Trophoblast cell (in vitro differentiated cells and primary cell): ENCODE results near the gene SMTNL2.
A peak's percentile ranks its signal among the peaks of the same experiment; 100 is the strongest.

Source experiments
- DNase-seq, 2 donors: peaks; one replicate each; pipeline ENCODE4 v3.0.0-alpha.2; 2016
- H2AFZ ChIP-seq: 2 replicates; pipeline ENCODE4 v1.6.1; 2013; ENCODE audit warnings: low read length, moderate library complexity, mild to moderate bottlenecking; ENCODE audit not compliant: insufficient read depth, poor library complexity
- H2AK5ac ChIP-seq: 2 replicates; pipeline ENCODE4 v1.6.1; 2013; ENCODE audit warnings: mild to moderate bottlenecking, low read length
- H2BK120ac ChIP-seq: 2 replicates; pipeline ENCODE4 v1.6.1; 2013; ENCODE audit warnings: low read length, mild to moderate bottlenecking, moderate library complexity; ENCODE audit not compliant: insufficient read depth, poor library complexity
- H2BK12ac ChIP-seq: 2 replicates; pipeline ENCODE4 v1.6.1; 2013; ENCODE audit warnings: mild to moderate bottlenecking, low read length, moderate library complexity
- H2BK5ac ChIP-seq: 2 replicates; pipeline ENCODE4 v1.6.1; 2013; ENCODE audit warnings: low read length, low read depth, moderate library complexity, mild to moderate bottlenecking; ENCODE audit not compliant: poor library complexity
- H3K14ac ChIP-seq: 2 replicates; pipeline ENCODE4 v1.6.1; 2013; ENCODE audit warnings: mild to moderate bottlenecking, low read length
- H3K18ac ChIP-seq: 2 replicates; pipeline ENCODE4 v1.6.1; 2013; ENCODE audit warnings: mild to moderate bottlenecking, low read length
- H3K23ac ChIP-seq: 2 replicates; pipeline ENCODE4 v1.6.1; 2013; ENCODE audit warnings: low read length
- H3K27ac ChIP-seq: 2 replicates; pipeline ENCODE4 v1.5.1; 2013; ENCODE audit warnings: low read depth, mild to moderate bottlenecking, inconsistent platforms, low read length, moderate library complexity
- H3K27me3 ChIP-seq: 2 replicates; pipeline ENCODE4 v1.6.1; 2013; ENCODE audit warnings: inconsistent platforms, mild to moderate bottlenecking, low read length, moderate library complexity; ENCODE audit not compliant: insufficient read depth
- H3K36me3 ChIP-seq, 2 experiments: 1 replicate in 1 of 2; 2 replicates in 1 of 2; pipeline ENCODE4 v1.6.1; 2013; ENCODE audit warnings: low read length in 2 of 2, mild to moderate bottlenecking in 2 of 2, moderate library complexity in 1 of 2; ENCODE audit not compliant: insufficient read depth in 2 of 2, control insufficient read depth in 1 of 2
- H3K4ac ChIP-seq: 2 replicates; pipeline ENCODE4 v1.6.1; 2013; ENCODE audit warnings: low read depth, mild to moderate bottlenecking, low read length, moderate library complexity
- H3K4me1 ChIP-seq, 2 experiments: 1 replicate in 1 of 2; 2 replicates in 1 of 2; pipeline ENCODE4 v1.6.1; 2013; ENCODE audit warnings: low read length in 2 of 2, mild to moderate bottlenecking in 2 of 2, moderate library complexity in 1 of 2; ENCODE audit not compliant: insufficient read depth in 2 of 2, control insufficient read depth in 1 of 2
- H3K4me2 ChIP-seq: 2 replicates; pipeline ENCODE4 v1.6.1; 2013; ENCODE audit warnings: inconsistent platforms, mild to moderate bottlenecking, low read length, moderate library complexity
- H3K4me3 ChIP-seq: 2 replicates; pipeline ENCODE4 v1.5.1; 2013; ENCODE audit warnings: mild to moderate bottlenecking, low read depth, low read length, inconsistent platforms
- H3K79me1 ChIP-seq: one replicate; pipeline ENCODE4 v1.6.1; 2013; ENCODE audit warnings: low read length
- H3K79me2 ChIP-seq: 2 replicates; pipeline ENCODE4 v1.6.1; 2013; ENCODE audit warnings: low read length, mild to moderate bottlenecking; ENCODE audit not compliant: control insufficient read depth, insufficient read depth, poor library complexity
- H3K9ac ChIP-seq: 2 replicates; pipeline ENCODE4 v1.6.1; 2013; ENCODE audit warnings: mild to moderate bottlenecking, low read length
- H3K9me3 ChIP-seq: 2 replicates; pipeline ENCODE4 v1.6.1; 2013; ENCODE audit warnings: low read depth, mild to moderate bottlenecking, control low read depth, inconsistent platforms, low read length; ENCODE audit not compliant: insufficient read depth
- H4K12ac ChIP-seq: 2 replicates; pipeline ENCODE4 v1.6.1; 2013; ENCODE audit warnings: low read depth, mild to moderate bottlenecking, low read length, moderate library complexity
- H4K8ac ChIP-seq: 2 replicates; pipeline ENCODE4 v1.6.1; 2013; ENCODE audit warnings: low read depth, mild to moderate bottlenecking, low read length, moderate library complexity
- H4K91ac ChIP-seq: one replicate; pipeline ENCODE4 v1.6.1; 2013; ENCODE audit warnings: low read depth, mild to moderate bottlenecking, low read length, moderate library complexity
- WGBS: extraction: QIAGEN DNeasy Blood & Tissue Kit; methylation state at CpG from one replicate; pipeline ENCODE4 v1.1.7; 2013; ENCODE audit warnings: missing lambda C conversion rate; ENCODE audit not compliant: insufficient read length, insufficient coverage; ENCODE audit errors: extremely low coverage; 5-methylcytosine and 5-hydroxymethylcytosine counted together

Gene SMTNL2

GRCh38 chr17:4536742-4537411, 47.5 kb upstream of the SMTNL2 start:
- WGBS: no CpG with 5 or more reads among the region's 18 CpGs
- H2BK5ac ChIP-seq: no peak overlapping the region
- no peak overlapping the region for H2BK12ac ChIP-seq
- peak in 1 of 2 donors; percentile 41 for DNase-seq
- no peak overlapping the region for H4K8ac ChIP-seq
- no peaks in the 10 kb centered on the region for H3K79me2 ChIP-seq
- no peak overlapping the region for H3K4me3 ChIP-seq
- no peaks in the 10 kb centered on the region for H3K4me1 ChIP-seq
- H3K36me3 ChIP-seq: peaks cover 93 to 96% of the 10 kb centered on the region in 2 experiments
- no peak overlapping the region for H4K91ac ChIP-seq
- H2AK5ac ChIP-seq: no peak overlapping the region
- H3K4me2 ChIP-seq: no peak overlapping the region
- no peak overlapping the region for H4K12ac ChIP-seq
- H3K27me3 ChIP-seq: no peaks in the 10 kb centered on the region
- no peak overlapping the region for H3K14ac ChIP-seq
- no peak overlapping the region for H3K4ac ChIP-seq
- no peak overlapping the region for H3K9ac ChIP-seq
- no peak overlapping the region for H3K27ac ChIP-seq
- no peak overlapping the region for H2BK120ac ChIP-seq
- H2AFZ ChIP-seq: no peak overlapping the region
- H3K9me3 ChIP-seq: no peaks in the 10 kb centered on the region
- H3K18ac ChIP-seq: no peak overlapping the region
- H3K79me1 ChIP-seq: no peaks in the 10 kb centered on the region
- H3K23ac ChIP-seq: no peak overlapping the region

GRCh38 chr17:4537451-4538235, 46.7 kb upstream of the SMTNL2 start:
- WGBS: no CpG with 5 or more reads among the region's 19 CpGs
- Histone ChIP-seq H3K4me2 (no peak overlapping the region), H2BK12ac (no peak overlapping the region), H3K9ac (no peak overlapping the region), H4K91ac (no peak overlapping the region), H3K4me3 (no peak overlapping the region), H3K18ac (no peak overlapping the region), H2AFZ (no peak overlapping the region), H4K12ac (no peak overlapping the region), H2AK5ac (no peak overlapping the region), H3K27me3 (no peaks in the 10 kb centered on the region), H2BK5ac (no peak overlapping the region), H3K36me3 (peaks cover 93 to 97% of the 10 kb centered on the region in 2 experiments), H3K79me2 (no peaks in the 10 kb centered on the region), H3K27ac (no peak overlapping the region), H2BK120ac (no peak overlapping the region), H3K14ac (no peak overlapping the region), H4K8ac (no peak overlapping the region), H3K23ac (no peak overlapping the region), H3K4ac (no peak overlapping the region), H3K4me1 (no peaks in the 10 kb centered on the region), H3K9me3 (no peaks in the 10 kb centered on the region), H3K79me1 (no peaks in the 10 kb centered on the region)
- no peak for DNase-seq

DNA sequence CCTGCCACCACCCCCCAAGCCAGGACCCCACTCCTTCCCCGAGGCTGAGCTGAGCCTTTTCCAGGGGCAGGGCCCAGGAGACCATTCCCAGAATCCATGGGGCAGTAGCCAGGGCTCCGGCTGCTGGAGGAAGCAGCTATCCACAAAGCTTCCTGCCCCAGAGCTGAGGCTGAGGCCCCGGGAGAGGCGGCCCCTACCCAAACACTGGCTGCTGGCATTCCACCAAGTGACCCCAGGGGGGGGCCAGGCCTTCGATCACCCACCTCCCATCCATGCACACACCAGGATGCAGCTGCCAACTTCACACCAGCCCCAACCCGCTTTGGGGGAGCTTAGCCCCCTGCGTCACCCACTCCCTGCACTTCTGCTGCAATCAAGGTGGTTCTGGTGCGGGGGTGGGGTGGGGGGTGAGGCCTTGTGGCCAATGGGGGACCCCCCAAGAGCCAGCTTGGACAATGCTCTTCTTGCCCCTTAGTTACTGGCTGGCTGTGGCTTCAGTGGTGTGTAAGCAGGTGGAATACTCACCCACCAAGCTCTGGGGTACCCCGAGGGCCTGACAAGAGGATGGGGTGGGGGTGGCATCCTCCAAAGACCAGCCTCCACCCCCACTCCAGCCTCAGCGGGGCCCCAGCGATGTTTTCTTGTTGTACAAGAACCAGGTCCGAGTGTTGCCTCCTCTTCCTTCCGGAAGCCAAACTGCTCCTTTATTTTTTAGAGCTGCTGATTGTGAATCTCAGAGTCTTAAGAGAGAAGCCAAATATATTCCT, 45.9 kb upstream of the SMTNL2 start:
- H3K14ac ChIP-seq: no peak overlapping the region
- H3K4ac ChIP-seq: no peak overlapping the region
- no peaks in the 10 kb centered on the region for H3K79me1 ChIP-seq
- no peak overlapping the region for H2BK5ac ChIP-seq
- H3K27me3 ChIP-seq: no peaks in the 10 kb centered on the region
- H3K4me3 ChIP-seq: no peak overlapping the region
- no peak overlapping the region for H3K18ac ChIP-seq
- H4K91ac ChIP-seq: no peak overlapping the region
- H2BK120ac ChIP-seq: no peak overlapping the region
- no peak overlapping the region for H2BK12ac ChIP-seq
- DNase-seq: no peak
- no peak overlapping the region for H3K23ac ChIP-seq
- no peak overlapping the region for H4K12ac ChIP-seq
- H3K9me3 ChIP-seq: no peaks in the 10 kb centered on the region
- no peak overlapping the region for H3K27ac ChIP-seq
- no peaks in the 10 kb centered on the region for H3K79me2 ChIP-seq
- H4K8ac ChIP-seq: no peak overlapping the region
- H2AK5ac ChIP-seq: no peak overlapping the region
- no peak overlapping the region for H2AFZ ChIP-seq
- H3K4me2 ChIP-seq: no peak overlapping the region
- peaks cover 92 to 95% of the 10 kb centered on the region in 2 experiments for H3K36me3 ChIP-seq
- no peak overlapping the region for H3K9ac ChIP-seq
- no CpG with 5 or more reads among the region's 13 CpGs for WGBS
- H3K4me1 ChIP-seq: no peaks in the 10 kb centered on the region

- no peak overlapping the region for H3K4me2 ChIP-seq
- H3K18ac ChIP-seq: no peak overlapping the region
- no peak overlapping the region for H3K23ac ChIP-seq
- H3K4me1 ChIP-seq: no peaks in the 10 kb centered on the region
- no peak overlapping the region for H3K4ac ChIP-seq
- no CpG with 5 or more reads among the region's 8 CpGs for WGBS
- H2AK5ac ChIP-seq: no peak overlapping the region
- no peak overlapping the region for H4K8ac ChIP-seq
- H3K79me2 ChIP-seq: no peaks in the 10 kb centered on the region
- no peak overlapping the region for H3K4me3 ChIP-seq
- H2AFZ ChIP-seq: no peak overlapping the region
- H3K27me3 ChIP-seq: no peaks in the 10 kb centered on the region
- H2BK12ac ChIP-seq: no peak overlapping the region
- H3K27ac ChIP-seq: no peak overlapping the region
- H3K36me3 ChIP-seq: peaks cover 89% of the 10 kb centered on the region in 2 experiments
- no peaks in the 10 kb centered on the region for H3K79me1 ChIP-seq
- H3K9ac ChIP-seq: no peak overlapping the region
- H2BK5ac ChIP-seq: no peak overlapping the region
- no peak for DNase-seq
- no peak overlapping the region for H3K14ac ChIP-seq
- peaks cover 1% of the 10 kb centered on the region for H3K9me3 ChIP-seq
- no peak overlapping the region for H2BK120ac ChIP-seq
- H4K91ac ChIP-seq: no peak overlapping the region
- H4K12ac ChIP-seq: no peak overlapping the region
Measured at GRCh38 chr17:4539025-4539424, 45.3 kb upstream of the SMTNL2 start.
